Body of pancreas (tissue), 4 donors: ENCODE measurements around the gene RNU1-2.

Source experiments
- CTCF ChIP-seq, 7 experiments: fragments of 450-650 bp in 4 of 7; fragments of 200-600 bp in 3 of 7; sonication (generic) in 3 of 7; IDR thresholded peaks; one replicate each; pipeline ENCODE4 v1.5.1; 2016 to 2019; ENCODE audit warnings: antibody characterized with exemption in 7 of 7
- POLR2A ChIP-seq, 3 donors: fragments of 450-650 bp; IDR thresholded peaks; one replicate each; pipeline ENCODE4 v1.6.1; 2016; ENCODE audit warnings: antibody characterized with exemption in 3 of 3, mild to moderate bottlenecking in 2 of 3

- TF ChIP-seq POLR2A (IDR thresholded peaks at IDR 0.05) (no peak), CTCF (IDR thresholded peaks at IDR 0.05) (no peak)
These were observed 25.2 kb downstream of the RNU1-2 start for GRCh38 chr1:16920951-16921350.
